ENCODE data around the gene MXRA8. TPM values are rescaled to one million over a fixed set of nuclear protein-coding genes. Genes with fewer than 3 reads are reported as not detected.

Gene MXRA8
- total RNA-seq, 1 donor, result 735 TPM

DNA sequence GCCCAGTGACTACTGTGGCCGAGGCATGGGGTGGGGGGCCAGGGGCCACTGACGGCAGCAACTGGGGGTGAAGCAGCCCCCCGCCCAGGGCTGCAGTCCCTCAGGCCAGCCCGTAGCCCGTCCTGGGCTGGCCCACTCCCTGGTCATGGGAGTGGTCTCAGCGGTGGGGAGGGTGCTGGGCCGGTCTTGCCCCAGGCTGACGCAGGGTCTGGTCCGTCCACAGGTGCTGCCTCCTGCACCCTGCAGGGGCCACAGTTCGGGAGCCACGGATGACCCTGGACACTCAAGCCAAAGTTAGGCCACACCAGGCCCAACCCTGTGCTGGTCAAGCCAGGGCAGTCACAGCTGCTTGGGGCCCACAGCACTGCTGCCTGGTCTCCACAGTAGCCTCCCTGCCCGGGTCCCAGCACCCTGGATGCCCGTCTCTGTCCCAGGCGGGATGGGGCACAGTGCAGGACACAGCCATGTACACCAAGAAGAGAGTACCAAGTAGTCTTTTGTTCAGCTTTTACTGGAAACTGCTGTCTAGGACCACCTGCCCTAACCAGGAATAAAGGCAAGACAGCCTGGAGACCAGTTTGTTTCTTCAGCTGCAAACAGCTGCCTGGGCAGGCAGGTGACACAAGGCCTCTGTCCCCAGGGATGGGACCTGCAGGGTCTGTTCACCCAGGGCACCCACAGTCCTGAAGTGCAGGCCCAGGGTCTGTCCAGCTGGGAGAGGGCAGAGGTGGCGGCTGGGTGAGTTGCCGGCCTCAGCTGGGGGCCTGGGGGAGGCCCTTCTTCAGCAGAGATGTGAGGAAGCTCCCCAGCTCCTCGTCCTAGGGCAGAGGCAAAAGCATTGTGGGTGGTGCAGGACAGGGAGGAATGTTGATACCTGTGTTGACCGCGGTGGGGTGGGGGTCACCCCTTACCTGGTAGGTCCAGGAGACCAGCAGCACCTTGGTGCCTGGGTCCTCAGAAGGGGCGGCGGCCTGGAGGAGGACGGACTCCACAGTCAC, 46.9 kb downstream of the MXRA8 start:
- peaks cover 42% of the 10 kb centered on the region for H3K36me3 ChIP-seq (ENCODE audit: insufficient read depth, low read length)
- H3K4me1 ChIP-seq (ENCODE audit: insufficient read depth, low read length), result peaks cover 13% of the 10 kb centered on the region
- no peaks in the 10 kb centered on the region for H3K9me3 ChIP-seq (ENCODE audit: low read depth, low read length)
- TF ChIP-seq, protein P1, sequence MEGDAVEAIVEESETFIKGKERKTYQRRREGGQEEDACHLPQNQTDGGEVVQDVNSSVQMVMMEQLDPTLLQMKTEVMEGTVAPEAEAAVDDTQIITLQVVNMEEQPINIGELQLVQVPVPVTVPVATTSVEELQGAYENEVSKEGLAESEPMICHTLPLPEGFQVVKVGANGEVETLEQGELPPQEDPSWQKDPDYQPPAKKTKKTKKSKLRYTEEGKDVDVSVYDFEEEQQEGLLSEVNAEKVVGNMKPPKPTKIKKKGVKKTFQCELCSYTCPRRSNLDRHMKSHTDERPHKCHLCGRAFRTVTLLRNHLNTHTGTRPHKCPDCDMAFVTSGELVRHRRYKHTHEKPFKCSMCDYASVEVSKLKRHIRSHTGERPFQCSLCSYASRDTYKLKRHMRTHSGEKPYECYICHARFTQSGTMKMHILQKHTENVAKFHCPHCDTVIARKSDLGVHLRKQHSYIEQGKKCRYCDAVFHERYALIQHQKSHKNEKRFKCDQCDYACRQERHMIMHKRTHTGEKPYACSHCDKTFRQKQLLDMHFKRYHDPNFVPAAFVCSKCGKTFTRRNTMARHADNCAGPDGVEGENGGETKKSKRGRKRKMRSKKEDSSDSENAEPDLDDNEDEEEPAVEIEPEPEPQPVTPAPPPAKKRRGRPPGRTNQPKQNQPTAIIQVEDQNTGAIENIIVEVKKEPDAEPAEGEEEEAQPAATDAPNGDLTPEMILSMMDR (IDR thresholded peaks at IDR 0.05; ENCODE audit: extremely low read depth, low read depth, low read length), result no peak
- H3K4me3 ChIP-seq (ENCODE audit: insufficient read depth, low read length), result no peak overlapping the region
- no peak overlapping the region for H3K4me2 ChIP-seq (ENCODE audit: insufficient read depth, low read length)
- no peaks in the 10 kb centered on the region for H3K27me3 ChIP-seq (ENCODE audit: insufficient read depth, low read length)
- peaks cover 32% of the 10 kb centered on the region for H4K20me1 ChIP-seq (ENCODE audit: insufficient read depth, low read length)
- DNase-seq (ENCODE audit: insufficient read length, low spot score, missing footprints), result no peak
- H2AFZ ChIP-seq (ENCODE audit: low read length), result no peak overlapping the region
- no peak overlapping the region for H3K27ac ChIP-seq (ENCODE audit: low read depth, low read length)
- peaks cover 50% of the 10 kb centered on the region for H3K79me2 ChIP-seq (ENCODE audit: insufficient read depth, low read length)

DNA sequence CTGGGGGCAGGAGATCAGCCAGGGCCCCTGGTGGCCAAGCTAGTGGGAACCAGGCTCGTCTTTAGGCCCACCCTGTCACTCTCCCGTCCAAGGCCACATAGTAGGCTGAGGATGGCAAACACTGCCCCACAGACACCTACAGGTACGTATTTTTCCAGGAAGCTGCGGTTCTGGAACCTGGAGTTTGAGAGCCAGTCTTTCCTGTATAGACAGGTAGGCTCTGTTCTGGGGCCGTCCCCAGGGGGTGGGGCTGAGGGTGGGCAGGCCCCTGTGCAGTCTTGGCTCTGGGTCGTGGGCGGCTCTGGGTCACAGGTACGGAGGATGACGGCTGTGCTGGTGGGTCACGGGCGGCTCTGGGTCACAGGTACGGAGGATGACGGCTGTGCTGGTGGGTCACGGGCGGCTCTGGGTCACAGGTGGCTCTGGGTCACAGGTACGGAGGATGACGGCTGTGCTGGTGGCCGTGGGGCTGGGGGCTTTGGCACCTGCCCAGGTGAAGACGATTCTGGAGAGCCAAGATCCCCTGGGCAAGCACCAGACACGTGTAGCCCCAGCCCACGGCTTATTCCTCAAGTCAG, 47.8 kb downstream of the MXRA8 start:
- peaks cover 37% of the 10 kb centered on the region for H4K20me1 ChIP-seq (ENCODE audit: insufficient read depth, low read length)
- no peak overlapping the region for H2AFZ ChIP-seq (ENCODE audit: low read length)
- no peak overlapping the region for H3K27ac ChIP-seq (ENCODE audit: low read depth, low read length)
- H3K36me3 ChIP-seq (ENCODE audit: insufficient read depth, low read length), result peaks cover 42% of the 10 kb centered on the region
- peaks cover 21% of the 10 kb centered on the region for H3K4me1 ChIP-seq (ENCODE audit: insufficient read depth, low read length)
- H3K4me2 ChIP-seq (ENCODE audit: insufficient read depth, low read length), result no peak overlapping the region
- H3K27me3 ChIP-seq (ENCODE audit: insufficient read depth, low read length), result no peaks in the 10 kb centered on the region
- no peak overlapping the region for H3K4me3 ChIP-seq (ENCODE audit: insufficient read depth, low read length)
- TF ChIP-seq, protein P1 (IDR thresholded peaks at IDR 0.05; ENCODE audit: extremely low read depth, low read depth, low read length), result no peak
- DNase-seq (ENCODE audit: insufficient read length, low spot score, missing footprints), result no peak
- no peaks in the 10 kb centered on the region for H3K9me3 ChIP-seq (ENCODE audit: low read depth, low read length)
- peaks cover 52% of the 10 kb centered on the region for H3K79me2 ChIP-seq (ENCODE audit: insufficient read depth, low read length)

DNA sequence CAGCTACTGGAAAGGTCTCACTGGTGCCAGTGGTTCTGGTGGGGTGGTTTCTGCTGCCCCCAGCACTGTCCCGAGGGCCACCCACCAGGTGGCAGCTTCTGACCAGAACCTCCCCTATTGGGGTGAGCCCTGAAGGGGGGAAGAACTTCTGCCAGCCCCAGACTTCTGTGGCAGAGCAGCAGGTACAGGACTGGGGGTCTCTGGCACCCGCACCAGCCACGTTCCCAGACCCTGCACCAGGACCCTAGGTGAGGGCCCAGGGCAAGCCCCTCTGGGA, 48.3 kb downstream of the MXRA8 start:
- peaks cover 53% of the 10 kb centered on the region for H3K79me2 ChIP-seq (ENCODE audit: insufficient read depth, low read length)
- no peak overlapping the region for H3K27ac ChIP-seq (ENCODE audit: low read depth, low read length)
- DNase-seq (ENCODE audit: insufficient read length, low spot score, missing footprints), result no peak
- peak overlapping the region; percentile 86 for H3K4me3 ChIP-seq (ENCODE audit: insufficient read depth, low read length)
- peaks cover 43% of the 10 kb centered on the region for H4K20me1 ChIP-seq (ENCODE audit: insufficient read depth, low read length)
- no peaks in the 10 kb centered on the region for H3K27me3 ChIP-seq (ENCODE audit: insufficient read depth, low read length)
- H2AFZ ChIP-seq (ENCODE audit: low read length), result no peak overlapping the region
- peaks cover 42% of the 10 kb centered on the region for H3K36me3 ChIP-seq (ENCODE audit: insufficient read depth, low read length)
- TF ChIP-seq, protein P1 (IDR thresholded peaks at IDR 0.05; ENCODE audit: extremely low read depth, low read depth, low read length), result no peak
- no peak overlapping the region for H3K4me2 ChIP-seq (ENCODE audit: insufficient read depth, low read length)
- no peaks in the 10 kb centered on the region for H3K9me3 ChIP-seq (ENCODE audit: low read depth, low read length)
- peaks cover 26% of the 10 kb centered on the region for H3K4me1 ChIP-seq (ENCODE audit: insufficient read depth, low read length)

Measured in osteoblast (primary cell).